ENCODE results near the gene KCNQ5. TPM values are rescaled to one million over a fixed set of nuclear protein-coding genes. Genes with fewer than 3 reads are reported as not detected.

The KCNQ5 gene
- polyA plus RNA-seq, 3 donors = not detected

DNA sequence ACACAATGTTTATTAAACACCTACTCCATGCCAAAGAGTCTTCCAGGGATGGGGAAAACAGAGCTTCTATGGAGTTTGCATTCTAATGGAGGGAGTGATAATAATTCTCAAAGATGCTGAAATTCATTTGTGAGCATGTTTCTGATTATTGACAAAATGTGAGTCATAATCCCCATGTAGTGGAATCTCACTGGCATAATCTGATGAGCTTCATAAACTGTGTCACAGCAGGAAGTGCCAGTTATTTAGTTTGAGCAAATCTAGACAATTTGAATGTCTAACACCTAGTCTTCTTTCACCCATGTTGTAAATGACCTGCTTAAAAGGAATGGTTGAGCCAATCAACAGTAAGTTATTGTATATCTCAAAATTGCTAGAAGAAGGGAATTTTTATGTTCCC, 95.1 kb downstream of the KCNQ5 start:
- no peaks in the 10 kb centered on the region for H3K9me3 ChIP-seq (replicated peaks in 1 of 2; ENCODE audit: control insufficient read depth in 1 of 2, insufficient read depth in 1 of 2, low read length in 2 of 2)
- no peak for DNase-seq
- no peak overlapping the region for H3K27ac Mint-ChIP-seq

DNA sequence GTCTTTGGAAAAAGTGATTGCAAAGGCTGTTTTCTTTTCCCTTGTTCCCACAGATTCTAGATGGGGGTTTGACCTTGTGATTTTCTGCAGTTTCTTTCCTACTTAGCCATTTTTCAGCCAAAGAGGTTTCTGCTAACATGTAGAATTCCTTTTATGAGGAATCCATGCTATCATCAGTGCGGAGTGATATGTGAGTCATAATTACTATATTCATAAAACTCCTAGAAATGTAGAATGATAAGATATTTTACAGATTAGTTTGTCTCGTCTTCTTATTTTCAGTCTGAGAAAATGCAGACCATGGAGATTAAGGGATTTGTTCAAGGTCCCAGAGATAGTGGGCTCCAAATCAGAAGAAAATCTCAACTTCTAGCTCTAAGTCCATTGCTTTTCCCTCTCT, 98.6 kb downstream of the KCNQ5 start:
- H3K27ac Mint-ChIP-seq = no peak overlapping the region
- Histone ChIP-seq H4K20me1 (ENCODE audit: insufficient read depth, low read length) (no peaks in the 10 kb centered on the region), H3K27ac (ENCODE audit: low read depth in 1 of 2, low read length in 2 of 2) (no peak overlapping the region), H3K4me3 (replicated peaks in 1 of 3; ENCODE audit: low read depth in 2 of 3, low read length in 3 of 3) (no peak overlapping the region), H3K9me3 (replicated peaks in 1 of 2; ENCODE audit: control insufficient read depth in 1 of 2, insufficient read depth in 1 of 2, low read length in 2 of 2) (no peaks in the 10 kb centered on the region), H3K9ac (ENCODE audit: insufficient read depth, low read length, poor library complexity, severe bottlenecking) (no peak overlapping the region), H3K4me2 (replicated peaks; ENCODE audit: extremely low read depth, low read length, poor library complexity, severe bottlenecking) (no peak overlapping the region), H3K36me3 (replicated peaks in 1 of 2; ENCODE audit: control insufficient read depth in 1 of 2, insufficient read depth in 2 of 2, low read length in 2 of 2) (no peaks in the 10 kb centered on the region), H3K27me3 (ENCODE audit: control insufficient read depth in 2 of 2, insufficient read depth in 2 of 2, low read length in 2 of 2) (no peaks in the 10 kb centered on the region), H3K79me2 (ENCODE audit: insufficient read depth, low read length) (no peaks in the 10 kb centered on the region), H2AFZ (ENCODE audit: insufficient read depth, low read depth, low read length, poor library complexity, severe bottlenecking) (no peak overlapping the region), H3K4me1 (ENCODE audit: control insufficient read depth in 1 of 2, insufficient read depth in 2 of 2, low read length in 2 of 2) (no peaks in the 10 kb centered on the region)
- no peak for DNase-seq
- no peaks in the 10 kb centered on the region for H3K9me3 Mint-ChIP-seq
- no peaks in the 10 kb centered on the region for H3K27me3 Mint-ChIP-seq (ENCODE audit: low read depth in 3 of 3)
- intact Hi-C loops (cut with micrococcal nuclease) = no loop called here
- TF ChIP-seq, protein P1, sequence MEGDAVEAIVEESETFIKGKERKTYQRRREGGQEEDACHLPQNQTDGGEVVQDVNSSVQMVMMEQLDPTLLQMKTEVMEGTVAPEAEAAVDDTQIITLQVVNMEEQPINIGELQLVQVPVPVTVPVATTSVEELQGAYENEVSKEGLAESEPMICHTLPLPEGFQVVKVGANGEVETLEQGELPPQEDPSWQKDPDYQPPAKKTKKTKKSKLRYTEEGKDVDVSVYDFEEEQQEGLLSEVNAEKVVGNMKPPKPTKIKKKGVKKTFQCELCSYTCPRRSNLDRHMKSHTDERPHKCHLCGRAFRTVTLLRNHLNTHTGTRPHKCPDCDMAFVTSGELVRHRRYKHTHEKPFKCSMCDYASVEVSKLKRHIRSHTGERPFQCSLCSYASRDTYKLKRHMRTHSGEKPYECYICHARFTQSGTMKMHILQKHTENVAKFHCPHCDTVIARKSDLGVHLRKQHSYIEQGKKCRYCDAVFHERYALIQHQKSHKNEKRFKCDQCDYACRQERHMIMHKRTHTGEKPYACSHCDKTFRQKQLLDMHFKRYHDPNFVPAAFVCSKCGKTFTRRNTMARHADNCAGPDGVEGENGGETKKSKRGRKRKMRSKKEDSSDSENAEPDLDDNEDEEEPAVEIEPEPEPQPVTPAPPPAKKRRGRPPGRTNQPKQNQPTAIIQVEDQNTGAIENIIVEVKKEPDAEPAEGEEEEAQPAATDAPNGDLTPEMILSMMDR (IDR thresholded peaks at IDR 0.05) = no peak
- no CpG with 5 or more reads among the region's 2 CpGs for WGBS (ENCODE audit: insufficient coverage)
- H3K36me3 Mint-ChIP-seq = no peaks in the 10 kb centered on the region
- peaks cover 9% of the 10 kb centered on the region for H3K4me1 Mint-ChIP-seq
- H3K4me3 Mint-ChIP-seq = no peak overlapping the region

More for the DNA sequence above, 95.1 kb downstream of the KCNQ5 start:
- H3K9ac ChIP-seq (ENCODE audit: insufficient read depth, low read length, poor library complexity, severe bottlenecking) = no peak overlapping the region
- H3K27me3 ChIP-seq (ENCODE audit: control insufficient read depth in 2 of 2, insufficient read depth in 2 of 2, low read length in 2 of 2) = no peaks in the 10 kb centered on the region
- no peaks in the 10 kb centered on the region for H3K4me1 ChIP-seq (ENCODE audit: control insufficient read depth in 1 of 2, insufficient read depth in 2 of 2, low read length in 2 of 2)
- Mint-ChIP-seq H3K9me3 (no peaks in the 10 kb centered on the region), H3K4me1 (peaks cover 3% of the 10 kb centered on the region), H3K4me3 (no peak overlapping the region), H3K27me3 (ENCODE audit: low read depth in 3 of 3) (no peaks in the 10 kb centered on the region), H3K36me3 (no peaks in the 10 kb centered on the region)
- intact Hi-C loops (cut with micrococcal nuclease) = no loop called here
- TF ChIP-seq, protein P1 (IDR thresholded peaks at IDR 0.05) = no peak
- no peak overlapping the region for H3K4me2 ChIP-seq (replicated peaks; ENCODE audit: extremely low read depth, low read length, poor library complexity, severe bottlenecking)
- H3K36me3 ChIP-seq (replicated peaks in 1 of 2; ENCODE audit: control insufficient read depth in 1 of 2, insufficient read depth in 2 of 2, low read length in 2 of 2) = no peaks in the 10 kb centered on the region
- H3K27ac ChIP-seq (ENCODE audit: low read depth in 1 of 2, low read length in 2 of 2) = no peak overlapping the region
- H3K79me2 ChIP-seq (ENCODE audit: insufficient read depth, low read length) = no peaks in the 10 kb centered on the region
- H2AFZ ChIP-seq (ENCODE audit: insufficient read depth, low read depth, low read length, poor library complexity, severe bottlenecking) = no peak overlapping the region
- H4K20me1 ChIP-seq (ENCODE audit: insufficient read depth, low read length) = no peaks in the 10 kb centered on the region
- no peak overlapping the region for H3K4me3 ChIP-seq (replicated peaks in 1 of 3; ENCODE audit: low read depth in 2 of 3, low read length in 3 of 3)

Data from CD14-positive monocyte (primary cell).